ENCODE measurements around the gene ZNF679. TPM values are rescaled to one million over a fixed set of nuclear protein-coding genes. Genes with fewer than 3 reads are reported as not detected.
"Not testable (repeated sequence)": the region's sequence is repeated elsewhere in the genome, so short reads cannot be mapped to it uniquely, and the experiment has no call there.

The ZNF679 gene
- total and polyA plus RNA-seq, 3 experiments from 2014 or later = not detected

GRCh38 chr7:64314566-64314965, 86.3 kb downstream of the ZNF679 start:
- Mint-ChIP-seq H3K4me1 (peaks cover 34 to 53% (median 38%) of the 10 kb centered on the region in 3 donors), H3K27me3 (no peaks in the 10 kb centered on the region), H3K36me3 (peaks cover 0 to 22% (median 4%) of the 10 kb centered on the region in 3 donors), H3K27ac (peak overlapping the region; percentile 89 to 99 (median 98)), H3K4me3 (peak overlapping the region; percentile 92 to 99 (median 99)), H3K9me3 (no peaks in the 10 kb centered on the region)
- H3K4me1 ChIP-seq (ENCODE audit: insufficient read depth, low read length) = peaks cover 23% of the 10 kb centered on the region
- DNase-seq = no peak
- no peaks in the 10 kb centered on the region for H3K27me3 ChIP-seq (ENCODE audit: insufficient read depth, low read length, poor library complexity, severe bottlenecking)
- H3K27ac ChIP-seq (ENCODE audit: low read depth, low read length) = peak overlapping the region; percentile 85
- peak overlapping the region; percentile 98 for H3K4me3 ChIP-seq (ENCODE audit: low read length)
- POLR2A ChIA-PET = interaction anchor here (0.7 to 2.3 kb wide), 6 partner anchors 7 to 351 kb away, joined by 3 to 12 read pairs (median 8); partner anchors contain the start of genes ZNF107 and ZNF680
- CTCF ChIA-PET = interaction anchor here (0.7 kb wide), 1 partner anchor 596 kb away, joined by 3 read pairs; no protein-coding TSS in a partner anchor
- no peaks in the 10 kb centered on the region for H3K9me3 ChIP-seq (ENCODE audit: low read length)
- H3K36me3 ChIP-seq (ENCODE audit: insufficient read depth, low read length) = no peaks in the 10 kb centered on the region

- peaks cover 23% of the 10 kb centered on the region for H3K4me1 ChIP-seq (ENCODE audit: insufficient read depth, low read length)
- H3K36me3 Mint-ChIP-seq = peaks cover 0 to 28% (median 4%) of the 10 kb centered on the region in 3 donors
- DNase-seq; H3K9me3 ChIP-seq (ENCODE audit: low read length); H3K27ac ChIP-seq (ENCODE audit: low read depth, low read length); H3K9me3 Mint-ChIP-seq; H3K4me3 ChIP-seq (ENCODE audit: low read length); POLR2A ChIA-PET; H3K27me3 ChIP-seq (ENCODE audit: insufficient read depth, low read length, poor library complexity, severe bottlenecking); H3K27me3 Mint-ChIP-seq; H3K36me3 ChIP-seq (ENCODE audit: insufficient read depth, low read length): not testable (repeated sequence)
- peak overlapping the region in 2 of 8 donors; percentile 42 to 55 for H3K27ac Mint-ChIP-seq
- CTCF ChIA-PET = interaction anchor here (2.7 kb wide), 1 partner anchor 9 kb away, joined by 6 read pairs; no protein-coding TSS in a partner anchor
- H3K4me1 Mint-ChIP-seq = peaks cover 38 to 66% (median 48%) of the 10 kb centered on the region in 3 donors
- H3K4me3 Mint-ChIP-seq = peak overlapping the region in 6 of 7 donors; percentile 45 to 99 (median 90)
Observed at GRCh38 chr7:64316031-64316742, 87.9 kb downstream of the ZNF679 start.

Other genes starting within 250 kb of the ZNF679 start
- gene ZNF722, start 229.6 kb upstream of the ZNF679 start, total RNA-seq = not detected
- gene ZNF722, start 229.6 kb upstream of the ZNF679 start, polyA plus RNA-seq = not detected
- under 1 TPM in 1 of 2 experiments, not detected in 1; 0.18 TPM for gene ZNF727, start 183.0 kb upstream of the ZNF679 start, total RNA-seq
- gene ZNF727, start 183.0 kb upstream of the ZNF679 start, polyA plus RNA-seq = not detected
- not detected for gene ZNF735, start 21.3 kb upstream of the ZNF679 start, total RNA-seq
- not detected for gene ZNF735, start 21.3 kb upstream of the ZNF679 start, polyA plus RNA-seq
- gene ZNF736, start 85.5 kb downstream of the ZNF679 start, total RNA-seq = 10 to 100 TPM; 22.8 to 24.1 TPM
- 1.7 TPM for gene ZNF736, start 85.5 kb downstream of the ZNF679 start, polyA plus RNA-seq